ENCODE data around the gene SSTR1. TPM values are rescaled to one million over a fixed set of nuclear protein-coding genes. Genes with fewer than 3 reads are reported as not detected.
"Not testable (repeated sequence)": the region's sequence is repeated elsewhere in the genome, so short reads cannot be mapped to it uniquely, and the experiment has no call there.

The SSTR1 gene, protein sequence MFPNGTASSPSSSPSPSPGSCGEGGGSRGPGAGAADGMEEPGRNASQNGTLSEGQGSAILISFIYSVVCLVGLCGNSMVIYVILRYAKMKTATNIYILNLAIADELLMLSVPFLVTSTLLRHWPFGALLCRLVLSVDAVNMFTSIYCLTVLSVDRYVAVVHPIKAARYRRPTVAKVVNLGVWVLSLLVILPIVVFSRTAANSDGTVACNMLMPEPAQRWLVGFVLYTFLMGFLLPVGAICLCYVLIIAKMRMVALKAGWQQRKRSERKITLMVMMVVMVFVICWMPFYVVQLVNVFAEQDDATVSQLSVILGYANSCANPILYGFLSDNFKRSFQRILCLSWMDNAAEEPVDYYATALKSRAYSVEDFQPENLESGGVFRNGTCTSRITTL
- 1 to 10 TPM; 1.6 to 2.2 (median 1.7) TPM for polyA plus RNA-seq (ENCODE audit: insufficient read length in 3 of 3)

DNA sequence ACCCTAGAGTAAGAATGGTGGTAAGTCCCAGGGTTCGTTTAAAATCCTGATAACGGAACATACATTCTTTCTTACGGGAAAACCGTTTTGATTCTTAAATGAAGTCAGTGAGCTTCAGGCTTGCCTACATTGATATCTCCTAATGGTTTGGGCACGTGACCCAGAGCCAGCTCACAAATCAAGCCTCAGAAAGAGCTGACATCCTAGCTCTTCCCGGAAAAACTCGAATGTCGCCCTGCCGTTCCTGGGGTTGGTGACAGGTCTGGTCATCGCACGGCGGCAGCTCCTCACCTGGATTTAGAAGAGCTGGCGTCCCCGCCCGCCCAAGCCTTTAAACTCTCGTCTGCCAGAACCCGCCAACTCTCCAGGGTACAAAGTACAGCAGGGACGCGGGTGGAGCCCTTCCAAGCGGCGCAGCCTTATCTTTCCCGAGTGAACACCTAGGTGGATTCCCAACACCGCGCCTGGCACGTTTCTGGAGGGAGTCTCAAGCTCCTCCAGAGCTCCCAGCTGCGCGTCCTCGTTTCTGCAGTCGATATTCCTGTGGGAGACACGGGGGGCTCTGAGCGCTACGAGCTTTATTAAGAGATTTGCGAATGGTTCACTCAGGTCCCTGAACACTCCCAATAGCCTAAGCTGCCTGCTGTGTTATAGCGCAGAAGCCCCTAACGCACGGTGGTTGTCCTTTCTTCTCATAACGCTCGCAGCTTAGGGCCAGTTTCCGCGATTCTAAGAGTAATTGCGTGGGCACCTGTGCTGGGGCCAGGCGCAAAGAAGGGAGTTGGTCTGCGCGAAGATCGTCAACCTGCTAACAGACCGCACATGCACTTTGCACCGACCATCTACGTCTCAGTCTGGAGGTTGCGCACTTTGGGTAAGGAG lies at the start of gene SSTR1:
SSTR1 (plus strand) TSS at position 169 of the 882 bp plus-strand sequence. CDS start 1,486 bp downstream, outside the sequence.
- DNase-seq (ENCODE audit: low read depth in 3 of 3, low spot score in 2 of 3) = no peak

DNA sequence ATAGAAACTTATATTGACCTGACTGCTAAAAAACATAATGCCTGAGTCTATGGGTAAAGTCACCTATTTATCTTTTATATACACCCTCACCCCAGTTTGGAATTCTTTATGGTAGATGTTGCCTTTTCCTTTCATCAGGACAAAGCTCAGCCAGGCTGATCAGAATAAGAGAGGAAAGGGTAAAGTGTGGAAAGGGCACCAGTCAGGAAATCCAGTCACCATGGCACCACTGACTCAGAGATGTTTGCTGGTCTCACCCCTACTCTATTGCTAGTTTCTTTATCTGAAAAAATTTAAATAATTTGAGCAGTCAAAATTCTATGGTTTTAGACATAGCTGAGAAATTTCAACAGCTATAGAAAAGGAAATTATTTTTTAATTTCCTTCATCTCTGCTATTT lies 49.2 kb upstream of the SSTR1 start:
- DNase-seq (ENCODE audit: low read depth in 3 of 3, low spot score in 2 of 3) = no peak

DNA sequence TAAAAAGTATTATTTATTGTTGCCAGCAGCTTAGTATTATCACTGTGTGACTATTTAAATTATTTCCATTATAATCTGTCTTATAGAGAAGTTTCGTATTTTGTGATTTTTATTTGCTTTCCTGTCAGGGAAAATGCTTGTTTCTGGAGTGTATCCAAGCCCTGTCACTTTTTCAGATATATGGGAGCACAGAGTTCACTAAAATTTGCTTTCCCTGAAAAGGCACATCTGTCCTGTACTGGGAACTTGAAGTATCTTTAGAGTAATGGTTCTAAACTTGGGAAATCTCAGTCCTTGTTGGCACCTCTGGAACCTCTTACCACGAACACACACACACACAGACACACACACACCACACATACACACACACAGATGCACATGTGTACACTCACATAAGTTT lies 39.3 kb upstream of the SSTR1 start:
- DNase-seq (ENCODE audit: low read depth in 3 of 3, low spot score in 2 of 3) = peak in 2 of 3 donors; percentile 25

DNA sequence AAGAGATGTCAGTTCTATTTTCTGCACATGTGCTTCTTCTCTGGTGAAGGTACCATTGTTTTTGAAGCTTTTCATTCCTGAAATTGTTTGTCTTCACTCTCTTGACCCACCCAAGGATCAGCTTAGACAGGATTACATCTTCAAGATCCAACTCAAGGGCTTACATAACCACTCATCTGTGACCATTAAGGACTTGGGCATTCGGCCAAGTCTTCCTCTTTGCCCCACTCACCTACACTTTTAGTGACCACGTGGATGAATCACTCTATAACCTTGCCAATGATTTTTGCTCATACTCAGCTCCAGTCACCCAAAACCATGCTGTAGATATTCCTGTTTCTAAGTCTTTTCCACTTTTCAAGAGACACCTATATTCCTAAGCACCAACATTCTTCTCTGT lies 36.5 kb upstream of the SSTR1 start:
- no peak for DNase-seq (ENCODE audit: low read depth in 3 of 3, low spot score in 2 of 3)

DNA sequence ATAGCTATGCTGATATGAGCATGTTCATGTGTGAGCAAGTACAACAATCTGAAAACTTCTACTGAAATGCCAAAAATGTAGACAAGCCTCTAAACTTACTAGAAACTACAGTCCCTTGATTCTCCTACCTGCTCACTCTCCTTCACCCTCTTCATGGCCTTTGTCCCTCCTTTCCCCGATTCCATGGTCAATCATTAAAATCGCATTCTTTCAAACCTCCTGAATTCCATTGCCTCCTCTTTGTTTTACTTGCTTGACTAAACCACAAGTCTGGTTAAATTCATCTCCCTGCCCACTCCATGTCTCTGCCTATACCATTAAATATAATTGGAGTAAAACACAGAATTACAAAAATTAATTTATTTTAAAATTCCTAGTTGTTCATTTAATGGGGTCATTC lies 33.0 kb upstream of the SSTR1 start:
- DNase-seq (ENCODE audit: low read depth in 3 of 3, low spot score in 2 of 3) = no peak

DNA sequence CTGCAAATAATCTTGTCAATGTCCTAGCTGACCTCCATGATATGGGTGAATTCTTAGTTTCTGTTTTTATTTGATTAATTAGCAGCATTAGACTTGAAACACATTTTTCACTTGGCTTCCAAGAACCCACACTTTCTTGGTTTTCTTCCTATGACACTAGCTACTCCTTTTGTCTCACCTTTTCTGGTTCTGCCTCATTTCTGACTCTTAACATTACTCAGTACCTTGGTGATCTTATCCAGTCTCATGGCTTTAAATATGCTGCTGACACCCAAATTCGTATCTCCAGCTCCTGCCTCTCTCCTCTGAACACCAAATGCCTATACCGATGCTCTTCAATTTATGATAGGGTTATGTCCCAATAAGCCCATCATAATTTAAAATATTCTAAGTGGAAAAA lies 32.0 kb upstream of the SSTR1 start:
- DNase-seq (ENCODE audit: low read depth in 3 of 3, low spot score in 2 of 3) = no peak

DNA sequence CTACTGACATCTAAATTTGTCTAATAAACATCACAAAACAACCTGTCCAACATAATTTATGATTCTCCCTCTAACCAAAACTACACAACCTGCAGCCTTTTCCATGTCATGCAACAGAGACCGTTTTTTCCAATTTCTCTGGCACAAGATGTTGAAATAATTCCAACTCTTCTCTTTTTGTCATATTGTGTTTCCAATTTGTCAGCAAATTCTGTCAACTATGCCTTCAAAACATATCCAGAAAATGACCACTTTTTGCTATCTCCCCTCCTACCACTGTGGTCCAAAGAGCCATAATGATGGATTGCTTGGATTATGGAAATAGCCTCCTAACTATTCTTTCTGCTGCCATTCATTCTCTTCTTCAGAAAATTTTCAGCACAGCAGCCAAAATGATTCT lies 31.3 kb upstream of the SSTR1 start:
- DNase-seq (ENCODE audit: low read depth in 3 of 3, low spot score in 2 of 3) = no peak

DNA sequence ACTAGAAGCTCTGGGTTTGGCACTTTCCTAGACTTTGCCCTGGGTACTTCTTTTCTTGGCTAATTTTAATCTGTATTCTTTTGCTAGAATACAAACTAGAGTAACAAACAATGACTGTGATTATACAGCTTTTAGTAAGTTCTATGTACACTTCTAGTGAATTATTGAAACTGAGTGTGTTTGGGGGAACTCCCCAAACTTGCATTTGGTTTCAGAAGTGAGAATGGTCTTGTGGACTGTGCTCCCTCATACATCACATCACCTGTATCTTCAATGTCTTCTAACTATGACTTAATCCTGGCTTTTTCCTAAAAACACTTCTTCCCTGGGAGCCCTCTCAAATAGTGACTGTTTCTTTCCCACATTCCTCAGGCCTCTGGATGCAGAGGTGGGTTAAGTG lies 23.6 kb upstream of the SSTR1 start:
- DNase-seq (ENCODE audit: low read depth in 3 of 3, low spot score in 2 of 3) = no peak

DNA sequence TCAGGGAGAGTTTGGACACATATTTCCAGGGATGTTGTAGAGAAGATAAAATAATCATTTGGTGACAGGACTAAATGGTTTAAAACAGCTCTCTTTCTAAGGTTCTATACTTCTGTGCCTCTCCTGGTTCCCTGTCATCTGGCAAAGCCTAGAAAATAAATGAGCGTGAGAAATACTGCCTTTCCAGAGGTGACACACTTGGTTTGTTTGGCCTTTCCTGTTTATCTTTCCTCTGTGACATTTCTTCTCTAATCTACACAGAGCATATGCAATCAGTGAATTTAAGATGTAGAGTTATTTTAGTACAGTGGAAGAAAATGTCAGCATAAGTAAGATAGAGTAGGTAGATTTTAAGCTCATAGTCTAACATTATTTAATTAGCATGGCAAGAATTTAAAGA lies 22.0 kb upstream of the SSTR1 start:
- DNase-seq (ENCODE audit: low read depth in 3 of 3, low spot score in 2 of 3) = no peak

DNA sequence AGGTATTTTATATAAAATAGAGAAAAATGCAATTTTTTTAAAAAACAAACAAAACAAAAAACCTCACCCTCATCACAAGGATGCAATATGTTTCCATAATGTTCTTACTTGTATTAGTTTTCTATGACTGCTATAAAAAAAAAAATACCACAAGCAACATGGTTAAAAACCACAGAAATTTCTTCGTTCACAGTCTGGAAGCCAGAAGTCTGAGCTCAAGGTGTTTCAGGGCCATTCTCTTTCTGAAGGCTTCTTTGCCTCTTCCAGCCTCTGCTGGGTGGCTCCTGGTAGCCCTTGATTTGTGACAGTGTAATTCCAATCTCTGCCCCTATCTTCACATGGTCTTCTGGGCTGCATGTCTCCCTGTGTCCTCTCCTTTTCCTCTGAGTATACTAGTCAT lies 21.5 kb upstream of the SSTR1 start:
- no peak for DNase-seq (ENCODE audit: low read depth in 3 of 3, low spot score in 2 of 3)

DNA sequence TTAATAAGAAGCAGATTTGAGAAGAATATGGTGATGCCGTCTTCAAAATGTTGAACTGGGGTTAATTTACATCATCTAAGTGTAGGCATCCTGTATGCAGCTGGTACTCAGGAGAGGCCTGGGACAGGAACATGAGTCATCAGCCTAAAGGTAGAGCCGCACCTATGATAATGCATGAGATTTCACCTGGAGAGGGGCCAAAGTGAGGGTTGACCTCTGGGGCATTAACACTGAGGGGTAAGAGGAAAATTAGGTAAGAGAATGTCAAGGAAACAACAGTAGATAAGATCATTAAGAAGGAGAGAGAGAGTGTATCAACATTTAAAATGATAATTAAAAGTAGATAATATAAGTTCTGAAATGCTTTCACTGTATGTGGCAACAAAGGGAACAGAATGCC lies 20.2 kb upstream of the SSTR1 start:
- DNase-seq (ENCODE audit: low read depth in 3 of 3, low spot score in 2 of 3) = no peak

DNA sequence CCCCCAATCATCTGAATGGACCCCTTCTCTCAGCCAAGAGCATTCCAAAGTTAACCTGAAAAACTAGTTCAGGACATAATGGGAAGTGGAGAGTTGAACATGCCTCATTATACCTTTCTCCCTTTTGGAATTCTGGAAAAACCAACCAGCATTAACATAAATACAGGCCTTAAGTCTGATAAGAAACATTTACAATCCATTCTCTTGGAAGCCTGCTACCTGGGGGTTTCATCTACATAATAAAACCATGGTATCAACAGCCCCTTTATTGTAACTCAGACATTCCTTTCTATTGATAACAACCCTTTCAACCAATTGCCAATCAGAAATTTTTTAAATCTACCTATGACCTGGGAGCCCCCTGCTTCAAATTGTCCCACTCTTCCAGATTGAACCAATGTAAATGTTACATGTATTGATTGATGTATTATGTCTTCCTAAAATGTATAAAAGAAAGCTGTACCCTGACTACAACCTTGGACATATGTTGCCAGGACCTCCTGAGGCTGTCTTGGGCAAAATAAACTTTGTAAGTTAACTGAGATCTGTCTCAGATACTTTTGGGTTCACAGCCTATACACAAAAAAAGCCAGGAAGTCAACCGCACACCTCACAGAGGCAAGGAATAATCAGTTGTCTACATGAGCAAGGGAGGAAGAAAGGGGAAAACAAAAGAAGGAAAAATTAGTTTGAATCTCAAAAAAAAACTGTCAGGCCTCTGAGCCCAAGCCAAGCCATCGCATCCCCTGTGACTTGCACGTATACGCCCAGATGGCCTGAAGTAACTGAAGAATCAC lies 17.6 kb upstream of the SSTR1 start:
- no peak for DNase-seq (ENCODE audit: low read depth in 3 of 3, low spot score in 2 of 3)

DNA sequence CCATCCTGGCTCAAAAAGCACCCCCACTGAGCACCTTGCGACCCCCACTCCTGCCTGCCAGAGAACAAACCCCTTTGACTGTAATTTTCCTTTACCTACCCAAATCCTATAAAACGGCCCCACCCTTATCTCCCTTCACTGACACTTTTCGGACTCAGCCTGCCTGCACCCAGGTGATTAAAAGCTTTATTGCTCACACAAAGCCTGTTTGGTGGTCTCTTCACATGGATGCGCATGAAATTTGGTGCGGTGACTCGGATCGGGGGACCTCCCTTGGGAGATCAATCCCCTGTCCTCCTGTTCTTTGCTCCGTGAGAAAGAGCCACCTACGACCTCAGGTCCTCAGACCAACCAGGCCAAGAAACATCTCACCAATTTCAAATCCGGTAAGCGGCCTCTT lies 16.9 kb upstream of the SSTR1 start:
- not testable (repeated sequence) for DNase-seq (ENCODE audit: low read depth in 3 of 3, low spot score in 2 of 3)

DNA sequence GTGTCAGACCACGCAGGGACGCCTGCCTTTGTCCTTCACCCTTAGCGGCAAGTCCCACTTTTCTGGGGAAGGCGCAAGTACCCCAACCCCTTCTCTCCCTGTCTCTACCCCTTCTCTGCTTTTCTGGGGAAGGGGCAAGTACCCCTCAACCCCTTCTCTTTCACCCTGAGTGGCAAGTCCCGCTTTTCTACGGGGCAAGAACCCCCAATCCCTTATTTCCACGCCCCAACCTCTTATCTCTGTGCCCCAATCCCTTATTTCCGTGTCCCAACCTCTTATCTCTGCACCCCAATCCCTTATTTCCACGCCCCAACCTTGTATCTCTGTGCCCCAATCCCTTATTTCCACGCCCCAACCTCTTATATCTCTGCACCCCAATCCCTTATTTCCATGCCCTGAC lies 16.2 kb upstream of the SSTR1 start:
- DNase-seq (ENCODE audit: low read depth in 3 of 3, low spot score in 2 of 3) = not testable (repeated sequence)

DNA sequence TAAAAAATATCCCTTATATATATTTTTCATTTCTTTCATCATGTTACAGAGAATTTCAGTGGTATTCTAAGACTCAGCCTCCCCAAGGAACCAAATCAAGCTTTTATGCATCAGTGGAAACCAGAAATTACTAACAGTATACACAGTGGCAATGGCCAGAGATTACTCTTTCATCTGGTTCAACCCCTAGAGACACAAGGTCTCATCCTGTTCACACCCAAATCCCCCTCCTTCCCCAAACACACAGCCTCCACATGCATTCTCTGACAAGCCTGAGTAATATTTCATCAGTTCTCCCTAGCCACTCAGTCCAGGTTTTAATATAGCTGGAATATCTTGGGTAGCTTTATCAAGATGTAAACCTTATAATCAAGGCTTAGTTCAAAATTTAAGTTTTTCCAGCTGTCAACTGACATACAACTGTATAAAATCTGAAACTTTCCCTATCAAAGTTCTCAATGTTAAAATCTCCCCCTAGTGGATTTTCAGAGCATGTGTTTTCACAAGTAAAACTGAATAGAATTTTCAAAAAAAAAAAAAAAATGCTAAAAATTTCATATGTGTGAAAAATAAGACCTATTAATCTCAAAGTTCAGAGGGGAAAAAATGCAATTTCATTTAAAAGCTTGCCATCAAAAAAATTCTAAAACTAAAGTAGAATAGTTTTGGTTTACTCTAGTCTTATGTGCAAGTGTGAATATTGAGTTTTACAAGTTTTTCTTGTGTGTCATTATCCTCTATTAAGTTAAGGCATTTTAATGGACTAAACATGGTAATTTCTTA lies 10.5 kb upstream of the SSTR1 start:
- no peak for DNase-seq (ENCODE audit: low read depth in 3 of 3, low spot score in 2 of 3)

DNA sequence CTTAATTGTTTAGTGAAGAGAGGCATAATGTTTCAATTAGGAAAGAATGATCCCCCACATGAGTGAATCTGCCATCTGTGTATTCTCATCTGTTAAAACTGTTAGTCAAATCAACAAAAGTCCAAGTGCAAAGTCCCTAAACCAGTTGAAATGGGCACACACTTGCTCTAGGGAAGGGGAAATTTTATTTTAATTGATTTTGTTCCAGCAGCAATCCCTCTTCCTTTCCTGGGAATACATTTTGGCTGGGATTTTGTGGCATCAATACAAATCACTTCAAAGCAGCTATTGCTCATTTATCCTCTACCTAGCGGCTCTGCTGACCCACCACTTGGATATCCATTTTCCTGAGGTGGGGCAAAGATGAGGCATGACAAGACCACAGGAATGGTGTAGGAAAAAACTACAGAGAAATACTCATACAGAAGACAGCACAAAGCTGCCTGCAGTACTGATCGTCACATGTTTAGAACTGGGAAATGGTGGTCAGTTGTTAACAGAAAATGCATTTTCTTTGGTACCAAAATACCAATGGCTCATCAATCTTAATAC lies 9.8 kb upstream of the SSTR1 start:
- no peak for DNase-seq (ENCODE audit: low read depth in 3 of 3, low spot score in 2 of 3)

DNA sequence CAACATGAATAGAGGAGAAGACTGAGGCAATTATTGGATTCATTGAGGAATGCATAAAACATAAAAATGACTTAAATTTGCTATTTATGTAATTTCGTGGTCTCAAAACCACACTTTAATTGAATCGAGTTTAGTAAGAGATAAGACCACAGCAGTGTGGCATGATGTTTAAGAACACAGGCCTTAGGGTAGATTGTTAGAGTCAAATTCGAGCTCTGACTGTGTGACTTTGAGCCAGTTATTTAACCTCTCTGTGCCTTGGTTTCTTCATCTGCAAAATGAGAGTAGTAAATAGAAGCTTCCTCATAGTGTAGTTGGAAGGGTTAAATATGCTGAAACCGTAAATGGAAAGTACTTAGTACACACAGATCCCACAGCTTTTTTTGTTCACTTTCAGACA lies 9.3 kb upstream of the SSTR1 start:
- DNase-seq (ENCODE audit: low read depth in 3 of 3, low spot score in 2 of 3) = no peak

DNA sequence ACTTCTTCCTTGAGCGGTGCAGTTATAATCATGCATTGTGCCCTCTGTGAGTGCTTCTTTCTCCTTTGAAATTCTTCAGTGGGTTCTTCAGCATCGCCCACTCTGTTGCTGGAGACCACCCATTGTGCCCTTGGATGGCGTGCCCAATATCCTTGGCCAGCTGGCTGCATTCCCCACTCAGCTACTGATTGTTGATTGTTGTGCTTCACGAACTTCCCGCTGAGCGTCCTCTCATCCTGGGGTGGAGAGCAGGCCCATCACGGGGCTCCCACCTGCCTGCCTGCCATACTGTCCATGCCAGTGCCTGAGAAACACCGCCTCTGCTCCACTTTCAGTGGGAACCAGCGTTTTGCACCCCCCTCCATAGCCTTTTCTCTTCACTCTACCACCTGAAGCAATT lies 8.6 kb upstream of the SSTR1 start:
- DNase-seq (ENCODE audit: low read depth in 3 of 3, low spot score in 2 of 3) = no peak

DNA sequence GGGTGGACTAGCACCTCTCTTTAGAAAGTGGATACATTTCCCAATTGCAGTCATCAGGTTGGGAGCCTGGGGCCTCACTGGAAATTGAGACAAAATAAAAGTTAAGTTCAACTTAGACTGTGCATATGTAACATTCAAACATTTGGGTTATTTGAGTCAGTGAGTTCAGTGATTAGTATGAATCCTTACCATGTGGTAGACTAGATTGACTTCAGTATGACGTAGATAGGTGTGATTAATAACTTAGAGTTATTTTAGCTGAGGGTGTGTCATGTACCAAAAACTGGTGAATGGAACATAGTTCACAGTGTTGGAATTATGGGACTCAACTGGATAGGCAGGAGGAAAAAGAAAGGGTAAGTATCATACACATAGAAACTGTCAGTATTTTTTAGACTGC lies 8.0 kb upstream of the SSTR1 start:
- DNase-seq (ENCODE audit: low read depth in 3 of 3, low spot score in 2 of 3) = no peak

Data from right renal cortex interstitium (tissue), 3 donors.